Activated effector memory CD4-positive, alpha-beta T cell treated with Interleukin-2 at 50 U/mL for 16 hours (primary cell): ENCODE data around the gene SYT9.

Source experiments
- DNase-seq: peaks from one replicate; pipeline ENCODE4 v3.0.0-alpha.2; 2020

SYT9 gene, protein sequence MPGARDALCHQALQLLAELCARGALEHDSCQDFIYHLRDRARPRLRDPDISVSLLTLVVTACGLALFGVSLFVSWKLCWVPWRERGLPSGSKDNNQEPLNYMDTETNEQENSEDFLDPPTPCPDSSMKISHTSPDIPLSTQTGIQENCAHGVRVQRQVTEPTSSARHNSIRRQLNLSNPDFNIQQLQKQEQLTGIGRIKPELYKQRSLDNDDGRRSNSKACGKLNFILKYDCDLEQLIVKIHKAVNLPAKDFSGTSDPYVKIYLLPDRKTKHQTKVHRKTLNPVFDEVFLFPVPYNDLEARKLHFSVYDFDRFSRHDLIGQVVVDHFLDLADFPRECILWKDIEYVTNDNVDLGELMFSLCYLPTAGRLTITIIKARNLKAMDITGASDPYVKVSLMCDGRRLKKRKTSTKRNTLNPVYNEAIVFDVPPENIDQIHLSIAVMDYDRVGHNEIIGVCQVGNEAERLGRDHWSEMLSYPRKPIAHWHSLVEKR

DNA sequence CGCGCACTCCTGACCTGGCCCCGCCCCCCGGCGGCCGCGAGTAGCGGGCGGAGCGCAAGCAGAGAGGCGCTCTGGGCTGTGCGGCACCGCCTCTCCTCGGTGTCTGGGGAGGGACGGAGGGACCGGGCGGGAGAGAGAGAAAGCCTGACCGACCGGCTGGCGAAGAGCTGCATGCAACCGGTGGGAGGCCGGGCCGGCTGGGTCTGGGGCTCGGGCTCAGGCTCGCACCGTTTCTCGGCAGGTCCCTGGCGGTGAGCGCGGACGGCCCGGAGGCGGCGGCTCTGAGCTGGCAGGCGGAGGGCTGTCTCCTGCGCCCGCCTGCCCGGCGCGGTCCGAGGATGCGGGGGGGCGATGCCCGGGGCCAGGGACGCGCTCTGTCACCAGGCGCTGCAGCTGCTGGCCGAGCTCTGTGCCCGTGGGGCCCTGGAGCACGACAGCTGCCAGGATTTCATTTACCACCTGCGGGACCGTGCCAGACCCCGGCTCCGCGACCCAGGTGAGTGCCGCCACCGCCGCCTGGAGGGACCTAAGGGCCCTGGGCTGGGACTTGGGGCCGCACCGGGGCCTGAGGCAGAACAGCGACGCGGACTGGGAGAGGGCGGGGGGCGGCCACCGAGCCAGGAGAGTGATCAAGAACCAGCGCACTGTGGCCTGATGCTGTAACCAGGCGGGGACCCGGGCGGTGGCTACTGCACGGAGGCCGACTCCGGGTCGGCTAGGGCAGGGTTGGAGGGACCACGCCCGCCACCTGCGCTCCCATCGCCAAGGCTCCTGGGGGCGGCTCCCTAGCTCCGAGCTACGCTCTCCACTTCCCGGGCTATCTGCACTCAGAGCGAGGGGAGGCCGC lies at the start of gene SYT9:
Gene SYT9, plus strand, starts transcription at position 69 of the 847 bp plus-strand sequence. Its CDS starts 283 bp downstream, at position 352.
- no peak for DNase-seq

DNA sequence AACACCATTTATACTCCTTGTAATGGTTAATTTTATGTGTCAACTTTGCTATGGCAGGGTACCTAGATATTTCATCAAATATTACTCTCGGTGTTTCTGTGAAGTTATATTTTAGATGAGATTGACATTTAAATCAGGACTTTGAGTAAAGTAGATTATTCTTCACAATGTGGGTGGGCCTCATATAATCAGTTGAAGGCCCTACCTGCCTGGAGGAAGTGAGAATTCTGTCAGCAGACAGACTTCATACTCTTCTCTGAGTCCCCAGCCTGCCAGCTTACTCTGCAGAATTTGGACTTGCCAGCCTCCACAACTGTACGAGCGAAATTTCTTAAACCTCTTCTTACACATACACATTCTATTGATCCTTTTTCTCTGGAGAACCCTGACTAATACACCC lies 49.3 kb upstream of the SYT9 start:
- DNase-seq = no peak

DNA sequence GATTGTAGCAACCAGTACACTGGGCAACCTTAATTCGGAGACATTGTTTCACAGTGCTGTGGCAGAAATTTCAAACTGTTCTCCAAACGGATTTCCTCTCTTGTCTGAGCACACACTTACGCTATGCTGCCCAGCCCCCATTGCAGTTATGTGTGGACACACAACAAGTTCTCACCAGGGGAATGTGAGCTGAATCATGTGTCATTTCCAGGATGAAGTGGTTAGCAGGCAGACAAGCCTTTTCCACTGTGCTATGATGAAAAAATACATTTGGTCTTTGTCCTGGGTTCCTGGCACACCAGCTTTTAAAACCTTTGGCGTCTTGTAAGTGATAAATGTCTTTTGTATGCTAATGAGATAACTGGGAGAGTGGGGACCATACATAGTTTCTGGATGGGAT lies 46.9 kb upstream of the SYT9 start:
- DNase-seq = no peak

DNA sequence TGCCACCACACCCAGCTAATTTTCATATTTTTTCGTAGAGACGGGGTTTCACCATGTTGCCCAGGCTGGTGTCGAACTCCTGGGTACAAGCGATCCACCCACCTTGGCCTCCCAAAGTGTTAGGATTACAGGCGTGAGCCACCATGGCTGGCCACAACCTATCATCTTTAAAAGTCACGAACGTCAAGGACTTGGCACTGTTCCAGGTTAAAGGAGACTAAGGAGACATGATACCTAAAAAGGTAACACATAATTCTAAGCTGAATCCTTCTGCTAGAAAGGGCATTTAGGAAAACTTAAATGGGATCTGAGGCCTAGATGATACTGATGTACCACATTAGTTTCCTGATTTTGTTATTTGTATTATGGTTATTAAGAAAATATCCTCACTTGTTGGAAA lies 43.3 kb upstream of the SYT9 start:
- DNase-seq = no peak

DNA sequence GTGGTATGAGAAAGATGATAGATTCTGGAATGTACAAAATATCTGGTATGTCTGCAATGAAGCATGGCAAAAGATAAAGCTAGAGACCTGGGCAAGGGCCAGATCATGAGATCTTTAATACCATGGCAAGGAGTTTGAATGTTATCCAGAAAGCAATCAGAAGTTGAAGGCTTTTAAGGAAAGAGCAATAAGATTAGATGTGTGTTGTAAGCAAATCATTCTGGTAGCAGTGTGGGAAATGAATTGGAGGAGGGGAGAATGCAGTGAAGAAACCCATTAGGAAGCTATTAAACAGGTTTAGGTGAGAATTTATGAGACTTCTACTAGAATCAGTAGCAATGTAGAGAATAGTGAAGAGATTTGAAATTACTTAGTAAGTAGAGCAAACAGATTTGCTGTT lies 32.2 kb upstream of the SYT9 start:
- DNase-seq = no peak

DNA sequence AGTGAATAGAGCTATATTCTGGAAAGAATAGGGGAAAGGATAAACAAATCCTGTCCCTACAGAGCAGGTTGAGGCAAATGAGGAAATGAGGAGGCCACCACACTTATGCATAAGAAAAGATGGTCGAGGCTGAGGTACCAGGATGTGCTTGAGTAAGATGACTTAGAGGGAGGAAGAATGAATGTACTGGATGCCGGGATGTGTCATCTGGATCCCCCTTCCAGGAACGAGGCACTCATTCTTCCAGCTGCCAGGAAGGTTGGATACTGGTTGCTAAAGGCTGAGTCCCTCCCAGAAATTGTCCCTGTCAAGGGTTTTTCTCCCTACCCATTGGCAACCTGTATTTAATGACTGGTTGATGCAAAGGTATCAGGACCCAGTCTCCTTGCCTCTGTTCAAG lies 31.1 kb upstream of the SYT9 start:
- no peak for DNase-seq

DNA sequence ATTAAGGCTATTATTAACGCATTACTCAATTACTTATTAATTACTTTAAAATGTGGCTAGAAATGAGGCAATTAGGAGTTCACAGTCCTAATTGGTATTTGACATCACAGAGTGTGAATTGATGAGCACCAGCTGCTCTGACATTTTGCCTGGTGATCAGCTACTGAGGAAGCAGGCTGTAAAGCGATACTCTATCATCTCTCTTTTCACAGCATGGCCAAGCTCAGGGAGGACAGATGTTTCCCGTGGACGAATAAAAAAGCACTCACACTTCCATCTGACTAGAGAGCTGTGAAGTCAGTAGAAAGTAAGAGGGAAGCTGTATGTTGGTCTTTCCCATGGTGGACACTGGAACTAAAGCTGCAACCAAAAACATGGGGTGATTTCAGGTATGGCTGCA lies 29.1 kb upstream of the SYT9 start:
- DNase-seq = no peak

DNA sequence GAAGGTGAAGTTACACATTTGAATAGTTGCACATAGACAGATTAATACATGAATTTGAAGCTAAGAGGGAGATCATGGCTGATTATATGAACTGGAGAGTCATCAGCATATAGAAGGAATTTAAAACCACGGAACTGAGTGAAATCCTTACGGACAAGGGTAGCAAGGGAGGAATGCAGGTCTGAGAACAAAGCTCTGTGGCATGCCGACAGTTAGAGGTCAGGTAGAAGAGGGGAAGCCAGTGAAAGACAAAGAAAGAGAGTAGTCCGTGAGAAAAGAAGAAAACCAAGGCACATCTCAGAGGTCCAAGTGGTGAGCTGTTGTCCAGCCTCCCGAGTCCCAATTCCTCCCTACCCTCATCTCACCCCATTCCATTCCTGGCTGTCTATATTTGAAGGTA lies 11.8 kb upstream of the SYT9 start:
- no peak for DNase-seq

DNA sequence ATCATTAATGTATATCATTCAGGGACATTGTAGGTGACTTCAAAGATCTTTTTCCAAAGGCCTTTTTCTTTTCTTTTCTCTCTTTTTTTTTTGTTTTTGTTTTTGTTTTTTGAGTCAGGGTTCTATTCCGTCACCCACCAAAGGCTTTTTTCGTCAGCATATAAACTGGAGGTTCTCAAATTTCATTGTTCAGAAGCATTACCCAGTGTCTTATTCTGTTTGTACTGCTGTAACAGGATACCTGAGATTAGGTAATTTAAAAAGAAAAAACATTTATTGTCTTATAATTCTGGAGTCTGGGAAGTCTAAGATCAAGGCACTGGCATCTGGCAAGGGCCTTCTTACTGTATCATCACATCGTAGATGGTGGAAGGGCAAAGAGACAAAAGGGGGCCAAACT lies 6.4 kb upstream of the SYT9 start:
- no peak for DNase-seq

DNA sequence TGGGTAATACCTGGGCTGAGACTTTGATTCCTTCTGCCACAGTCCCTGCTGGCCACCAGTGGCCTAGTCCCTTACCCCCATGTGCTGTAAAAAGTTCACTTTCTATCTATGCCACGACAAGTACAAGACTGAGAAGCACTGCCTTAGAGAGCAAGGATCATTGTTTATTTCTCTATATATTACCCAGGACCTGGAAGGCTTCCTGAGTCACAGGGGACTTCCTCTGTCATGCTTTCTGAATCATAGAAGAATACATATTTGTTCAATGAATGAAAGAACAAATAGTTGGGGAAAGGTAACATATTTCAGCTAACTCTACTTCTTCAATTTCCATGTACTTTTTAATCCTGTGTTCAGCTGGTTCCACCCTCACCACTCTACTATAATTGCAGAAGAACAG lies 5.5 kb upstream of the SYT9 start:
- no peak for DNase-seq

DNA sequence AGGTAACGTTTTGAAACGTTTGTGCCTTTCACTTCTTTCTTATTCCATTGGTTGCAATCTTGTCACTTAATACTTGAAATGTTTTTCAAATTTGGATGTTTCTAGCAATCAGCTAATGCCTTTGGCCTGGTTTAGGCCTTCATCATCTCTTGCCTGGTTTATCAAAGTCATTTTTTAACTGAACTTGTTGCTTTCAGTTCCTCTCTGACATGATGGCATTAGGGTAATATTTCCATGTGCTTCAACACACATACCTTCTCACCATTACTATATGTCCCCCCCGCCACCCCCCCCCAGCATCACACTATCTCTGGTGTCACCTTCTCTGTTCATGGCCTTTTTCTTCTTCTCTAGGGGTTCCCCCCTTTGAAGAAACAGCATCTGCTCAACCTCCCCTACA lies 1.5 kb upstream of the SYT9 start:
- DNase-seq = no peak

DNA sequence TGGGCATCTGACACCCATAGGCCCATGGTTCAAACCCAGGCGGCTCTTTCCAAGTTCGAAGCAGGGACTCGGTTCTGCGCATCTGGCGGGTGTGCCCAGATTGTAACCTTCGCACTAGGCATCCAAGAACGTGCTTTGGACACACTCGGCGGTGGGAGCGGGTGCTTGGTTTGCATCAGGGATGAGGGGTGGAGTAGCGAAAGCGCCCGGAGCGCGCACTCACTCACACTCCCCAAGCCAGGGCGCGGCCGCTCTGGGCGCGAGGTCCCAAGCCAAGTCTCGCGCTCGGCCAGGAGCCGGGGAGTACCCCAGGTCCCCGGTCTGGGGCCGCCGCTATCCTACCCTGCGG lies 243 bp upstream of the SYT9 start:
- no peak for DNase-seq

DNA sequence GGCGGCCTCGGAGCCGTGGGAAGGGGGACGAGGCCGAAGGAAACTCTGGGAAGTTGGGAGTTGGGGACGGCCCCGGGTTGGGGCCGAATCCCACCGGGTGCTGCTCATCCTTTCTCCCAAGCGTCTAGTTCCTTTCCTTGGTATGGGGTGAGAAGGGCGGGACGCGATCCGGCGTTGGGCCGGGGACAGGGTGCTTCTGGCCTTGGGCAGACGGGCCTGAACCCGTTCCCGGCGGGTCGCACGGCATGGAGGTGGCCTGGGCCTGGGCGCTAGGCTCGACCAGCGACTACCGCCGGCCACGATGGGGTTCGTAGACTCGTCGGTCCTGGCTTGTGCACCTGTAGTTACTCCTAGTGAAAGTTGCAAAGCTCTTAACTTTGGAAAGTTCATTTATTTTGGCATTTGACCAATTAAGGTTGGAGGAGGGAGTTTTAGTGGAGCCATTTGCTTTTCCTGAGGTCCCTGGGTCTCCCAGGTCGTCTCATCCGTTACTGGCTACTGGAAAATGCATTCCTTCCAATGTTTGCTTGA lies 1.0 kb downstream of the SYT9 start:
- no peak for DNase-seq

DNA sequence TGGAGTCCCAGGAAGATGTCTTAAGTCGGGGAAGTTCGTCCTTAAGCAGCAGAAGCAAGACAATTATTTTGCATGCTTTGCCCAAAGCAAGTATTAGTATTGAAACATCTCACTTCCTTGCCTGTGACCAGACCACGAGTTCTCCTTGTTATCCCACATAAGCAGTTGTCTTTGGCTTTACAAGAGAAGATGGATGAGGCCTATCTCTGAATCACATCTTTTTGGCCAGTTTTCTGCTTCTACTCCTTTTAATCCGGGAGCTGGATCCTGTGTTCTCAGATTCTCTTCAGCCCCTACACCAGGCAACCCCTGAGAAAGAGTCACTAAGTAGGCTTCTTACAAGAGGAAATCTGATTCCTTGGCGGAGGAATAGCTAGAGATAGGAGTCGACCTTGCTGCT lies 2.1 kb downstream of the SYT9 start:
- no peak for DNase-seq

DNA sequence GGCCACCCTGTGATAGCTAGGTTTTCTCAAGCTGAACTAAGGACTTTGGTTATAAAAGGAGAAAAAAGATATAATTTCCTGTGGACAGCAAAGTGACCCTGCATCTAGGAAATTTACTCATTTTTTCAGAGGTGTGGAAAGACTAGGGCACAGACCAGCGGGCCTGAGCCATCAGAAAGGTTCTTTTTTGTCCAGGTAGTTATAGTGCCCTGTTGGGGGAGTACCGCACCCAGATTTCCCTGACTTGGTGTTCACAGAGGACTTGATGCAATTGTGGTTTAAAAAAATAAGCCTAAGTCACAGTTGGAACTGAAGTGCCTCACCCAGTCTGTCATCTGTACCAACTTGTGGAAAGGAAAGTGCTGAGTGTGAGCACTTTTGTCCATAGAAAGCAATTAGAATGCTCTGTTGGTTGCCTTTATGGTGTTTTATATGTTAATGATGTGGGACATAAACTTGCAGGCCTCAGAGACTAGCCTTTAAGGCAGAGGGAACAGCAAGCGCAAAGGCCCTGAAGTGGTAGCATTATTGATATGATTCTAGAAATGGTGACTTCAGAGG lies 3.1 kb downstream of the SYT9 start:
- no peak for DNase-seq

DNA sequence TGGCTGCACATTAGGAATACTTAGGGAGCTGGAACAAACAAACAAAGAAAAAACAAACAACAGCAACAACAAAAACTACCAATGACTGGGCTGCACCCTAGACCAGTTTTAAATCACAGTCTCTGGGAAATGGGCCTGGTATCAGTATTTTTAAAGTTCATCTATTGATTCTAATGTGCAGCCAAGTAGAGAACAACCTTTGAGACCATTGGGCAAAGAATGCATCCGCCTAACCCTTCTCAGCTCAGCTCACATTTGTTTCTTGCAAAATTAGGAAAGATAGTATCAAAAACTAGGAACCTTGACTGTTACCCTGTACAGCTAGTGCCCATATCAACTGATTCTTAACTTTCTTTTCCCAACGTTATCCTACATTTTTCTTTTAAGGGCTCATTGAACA lies 5.2 kb downstream of the SYT9 start:
- DNase-seq = no peak

DNA sequence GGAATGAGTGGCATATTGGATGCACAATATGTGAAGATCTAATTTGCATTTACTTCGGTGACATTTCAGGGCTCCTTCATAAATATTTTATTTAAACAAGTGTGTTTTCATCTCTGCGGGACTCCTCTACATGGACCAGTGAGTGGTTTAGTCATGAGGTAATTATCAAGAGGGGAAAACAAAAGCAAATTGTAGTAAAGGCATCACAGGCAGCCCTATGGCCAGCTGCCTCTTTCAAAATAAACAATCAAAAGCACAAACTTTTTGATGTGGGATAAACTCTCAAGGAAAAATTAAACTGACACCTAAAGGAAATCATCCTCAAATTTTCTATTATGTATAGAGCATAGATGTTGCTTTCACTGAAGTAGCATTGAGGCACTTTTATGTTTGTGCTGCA lies 6.0 kb downstream of the SYT9 start:
- no peak for DNase-seq

DNA sequence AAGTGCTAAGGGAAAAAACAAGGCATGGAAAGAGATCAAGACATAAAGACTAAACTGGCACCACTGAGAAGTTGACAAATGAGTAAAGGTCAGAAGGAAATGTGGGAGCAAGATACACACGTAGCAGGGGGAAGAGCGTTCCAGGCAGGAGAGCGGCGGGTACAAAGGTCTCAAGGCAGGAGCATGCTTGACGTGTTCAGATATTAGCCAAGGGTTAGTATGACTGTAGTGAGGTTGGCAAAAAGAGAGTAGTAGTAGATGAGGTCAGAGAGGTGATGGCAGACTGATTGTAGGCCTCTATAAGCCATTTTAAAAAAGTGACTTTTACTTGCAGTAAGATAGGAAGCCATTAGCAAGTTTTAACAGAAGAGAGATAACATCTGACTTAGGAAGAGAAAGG lies 9.9 kb downstream of the SYT9 start:
- no peak for DNase-seq

DNA sequence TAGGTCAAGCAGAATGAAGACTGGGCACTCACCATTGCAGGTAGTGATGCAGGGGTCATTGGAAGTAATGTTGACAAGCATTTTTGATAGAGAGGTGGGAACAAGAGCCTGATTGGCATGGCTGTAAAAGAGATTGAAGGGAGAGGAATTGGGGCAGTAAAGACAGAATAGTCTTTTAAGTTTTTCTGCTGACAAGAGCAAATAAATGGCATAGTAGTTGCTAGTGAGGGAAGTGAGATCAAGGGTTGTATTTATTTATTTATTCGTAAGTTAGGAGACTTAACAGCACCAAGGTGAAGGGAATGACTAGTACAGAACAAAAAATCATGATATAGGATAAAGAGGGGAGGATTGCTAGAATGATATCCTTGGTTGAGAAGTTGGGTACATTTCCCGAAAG lies 11.0 kb downstream of the SYT9 start:
- DNase-seq = no peak

DNA sequence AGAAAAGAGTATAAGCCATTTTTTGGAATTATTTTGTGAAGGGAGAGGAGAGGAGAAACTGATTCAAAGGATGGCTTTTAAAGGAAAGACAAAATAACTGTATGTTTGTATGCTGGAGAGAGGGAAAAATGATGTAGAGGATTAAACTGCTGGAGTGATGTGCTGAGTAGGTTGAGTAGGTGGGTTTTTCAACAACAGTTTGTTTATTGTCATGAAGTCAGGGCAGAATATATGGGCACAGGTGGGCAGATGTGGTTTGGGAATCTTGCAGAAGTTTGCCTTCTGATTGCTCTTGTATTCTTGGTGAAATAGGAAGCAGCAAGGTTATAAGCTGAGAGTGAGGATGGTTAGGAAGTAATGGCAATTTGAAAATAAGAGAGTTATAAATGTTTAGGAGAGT lies 12.1 kb downstream of the SYT9 start:
- no peak for DNase-seq

DNA sequence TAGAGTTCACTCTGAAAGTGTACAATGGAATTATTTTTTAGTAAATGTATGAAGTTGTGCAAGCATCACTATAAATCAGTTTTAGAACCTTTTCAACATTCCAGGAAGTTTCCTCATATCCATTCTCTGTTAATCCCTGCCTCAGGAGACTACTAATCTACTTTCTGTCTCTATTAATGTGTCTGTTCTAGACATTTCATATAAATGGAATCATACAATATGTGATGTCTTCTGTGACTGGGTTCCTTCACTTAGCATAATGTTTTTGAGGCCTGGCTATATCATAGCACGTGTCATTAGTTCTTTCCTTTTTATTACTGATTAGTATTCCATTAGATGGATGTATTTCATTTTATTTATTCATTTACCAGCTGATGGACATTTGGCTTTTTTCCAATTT lies 17.1 kb downstream of the SYT9 start:
- no peak for DNase-seq

DNA sequence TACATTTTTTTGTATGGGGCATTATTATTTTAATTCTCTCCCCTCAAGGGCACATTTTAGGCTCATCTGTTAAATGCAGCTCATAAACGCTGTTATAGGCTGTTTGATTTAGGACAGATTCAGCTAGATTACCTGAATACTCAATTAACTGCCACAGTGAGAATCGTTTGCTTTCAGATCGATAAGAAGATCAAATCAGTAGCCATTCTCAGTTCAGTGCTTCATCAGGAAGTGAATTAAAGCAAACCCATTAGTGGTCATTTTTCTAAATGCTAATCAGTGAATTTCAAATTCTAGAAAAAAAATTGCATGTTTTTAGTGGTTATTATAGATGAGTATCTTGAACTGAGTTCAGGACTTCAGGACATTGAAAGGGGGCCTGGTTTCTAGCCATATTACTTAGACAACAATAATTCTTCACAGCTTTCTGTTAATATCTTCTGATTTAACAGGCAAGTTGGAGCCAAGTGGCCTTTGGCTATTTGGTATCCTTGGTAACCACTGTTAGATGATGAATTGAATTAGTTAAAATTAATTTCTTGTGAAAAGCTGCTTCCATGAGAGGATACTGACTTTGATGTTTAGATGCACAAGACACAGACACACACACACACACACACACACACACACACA lies 18.6 kb downstream of the SYT9 start:
- DNase-seq = no peak

DNA sequence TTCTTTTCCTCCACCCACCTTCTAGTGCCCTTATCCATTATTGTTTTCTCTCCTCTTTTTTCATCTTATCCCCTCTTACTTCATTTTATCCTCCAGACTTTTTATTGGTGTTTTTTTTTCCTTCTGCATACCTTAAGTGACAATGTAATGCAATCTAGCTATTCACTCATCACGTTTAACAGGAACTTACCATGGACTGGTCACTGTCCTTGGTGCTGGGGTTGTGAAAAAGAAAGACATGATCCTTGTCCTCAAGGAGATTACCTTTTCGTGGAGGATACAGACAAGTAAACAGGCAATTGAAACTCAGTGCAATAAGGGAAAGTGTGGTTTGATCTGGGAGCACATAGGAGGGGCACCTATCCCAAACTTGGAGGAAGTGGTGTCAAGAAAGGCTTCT lies 20.7 kb downstream of the SYT9 start:
- no peak for DNase-seq
